ENCODE results near the gene BACE2.

Gene BACE2

DNA sequence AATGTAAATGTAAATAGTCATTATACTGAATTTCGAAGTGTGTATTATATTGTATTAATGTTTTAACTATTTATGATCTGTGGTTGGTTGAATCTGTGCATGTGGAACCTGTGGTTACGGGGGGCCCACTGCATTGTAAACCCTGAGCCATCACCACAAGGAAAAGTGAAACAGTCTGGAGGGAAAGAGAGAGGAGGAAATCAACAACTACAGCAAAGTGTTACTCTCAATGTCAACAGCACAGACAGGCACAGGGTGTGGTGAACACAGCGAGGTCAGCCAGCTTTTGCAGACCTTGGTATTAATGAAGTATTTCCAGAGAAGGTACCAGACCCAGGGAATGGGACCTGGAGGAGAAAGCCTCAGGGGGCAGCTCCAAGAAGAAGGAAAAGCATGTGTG, 37.1 kb upstream of the BACE2 start:
- Histone ChIP-seq H3K36me3 (ENCODE audit: insufficient read depth, low read length) (no peaks in the 10 kb centered on the region), H3K4me2 (ENCODE audit: insufficient read depth, low read length) (no peak overlapping the region), H3K4me1 (ENCODE audit: insufficient read depth, low read length) (peaks cover 5% of the 10 kb centered on the region; the same call in 1 of the 2 replicates), H3K79me2 (ENCODE audit: insufficient read depth, low read length) (no peaks in the 10 kb centered on the region), H2AFZ (ENCODE audit: low read depth, low read length) (no peak overlapping the region), H3K27me3 (ENCODE audit: insufficient read depth, low read length, poor library complexity) (peaks cover 7% of the 10 kb centered on the region), H3K9me3 (ENCODE audit: insufficient read depth, low read length, severe bottlenecking) (peaks cover 2% of the 10 kb centered on the region), H3K4me3 (ENCODE audit: low read depth in 1 of 2, low read length in 2 of 2) (no peak overlapping the region), H3K9ac (ENCODE audit: low read depth, low read length) (no peak overlapping the region), H4K20me1 (ENCODE audit: insufficient read depth, low read length) (no peaks in the 10 kb centered on the region), H3K27ac (ENCODE audit: low read length) (no peak overlapping the region)
- DNase-seq (peak; percentile 23), ATAC-seq (ENCODE audit: insufficient read depth, low read depth) (peak; percentile 91)
- TF ChIP-seq CTCF (IDR thresholded peaks at IDR 0.05; ENCODE audit: borderline replicate concordance, extremely low read depth, low read length, poor library complexity, severe bottlenecking) (no peak), EZH2 (IDR thresholded peaks at IDR 0.05; ENCODE audit: borderline replicate concordance, low read depth, low read length, severe bottlenecking) (no peak)

DNA sequence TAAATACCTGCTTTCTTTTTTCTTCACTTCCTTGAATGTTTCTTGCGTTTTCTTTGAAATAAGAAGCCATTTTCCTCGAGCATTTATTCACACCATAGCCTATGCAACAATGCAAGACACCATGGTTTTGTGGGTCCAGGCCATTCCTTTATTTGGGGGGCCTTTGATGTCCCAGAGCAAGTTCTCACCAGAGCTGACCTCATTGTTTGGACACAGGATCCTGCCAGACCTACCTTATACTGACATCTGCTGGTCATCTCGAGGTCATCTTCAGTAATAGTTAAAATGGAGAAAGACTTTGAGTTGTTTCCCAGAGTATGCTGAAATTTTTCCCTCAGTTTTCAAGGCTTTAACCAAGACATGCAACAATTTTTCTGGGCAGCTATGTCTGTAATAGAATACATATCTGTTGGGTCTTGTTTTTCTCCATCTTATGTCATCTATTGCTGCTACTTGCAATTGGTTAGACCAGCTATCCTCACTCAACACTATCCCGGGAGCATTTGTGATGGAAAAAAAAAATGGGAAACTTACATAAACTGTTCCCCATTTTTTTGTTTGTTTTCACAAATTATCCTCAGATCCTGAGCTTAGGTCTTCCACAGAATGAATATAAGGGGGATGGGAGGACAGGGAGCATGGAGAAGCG, 34.0 kb upstream of the BACE2 start:
- Histone ChIP-seq H4K20me1 (ENCODE audit: insufficient read depth, low read length) (no peaks in the 10 kb centered on the region), H2AFZ (ENCODE audit: low read depth, low read length) (no peak overlapping the region), H3K4me1 (ENCODE audit: insufficient read depth, low read length) (peaks cover 5% of the 10 kb centered on the region; the same call in 1 of the 2 replicates), H3K27ac (ENCODE audit: low read length) (no peak overlapping the region), H3K36me3 (ENCODE audit: insufficient read depth, low read length) (no peaks in the 10 kb centered on the region), H3K4me3 (ENCODE audit: low read depth in 1 of 2, low read length in 2 of 2) (no peak overlapping the region), H3K4me2 (ENCODE audit: insufficient read depth, low read length) (no peak overlapping the region), H3K79me2 (ENCODE audit: insufficient read depth, low read length) (no peaks in the 10 kb centered on the region), H3K9ac (ENCODE audit: low read depth, low read length) (no peak overlapping the region), H3K9me3 (ENCODE audit: insufficient read depth, low read length, severe bottlenecking) (peaks cover 1% of the 10 kb centered on the region), H3K27me3 (ENCODE audit: insufficient read depth, low read length, poor library complexity) (peaks cover 2% of the 10 kb centered on the region)
- no peak for DNase-seq
- no peak for TF ChIP-seq EZH2 (IDR thresholded peaks at IDR 0.05; ENCODE audit: borderline replicate concordance, low read depth, low read length, severe bottlenecking)
- peak; percentile 54 for TF ChIP-seq CTCF (IDR thresholded peaks at IDR 0.05; ENCODE audit: borderline replicate concordance, extremely low read depth, low read length, poor library complexity, severe bottlenecking)
- no peak for ATAC-seq (ENCODE audit: insufficient read depth, low read depth)

- Histone ChIP-seq H3K9ac (ENCODE audit: low read depth, low read length) (no peak overlapping the region), H3K36me3 (ENCODE audit: insufficient read depth, low read length) (no peaks in the 10 kb centered on the region), H3K4me1 (ENCODE audit: insufficient read depth, low read length) (peaks cover 5% of the 10 kb centered on the region; the same call in 1 of the 2 replicates), H4K20me1 (ENCODE audit: insufficient read depth, low read length) (no peaks in the 10 kb centered on the region), H3K79me2 (ENCODE audit: insufficient read depth, low read length) (no peaks in the 10 kb centered on the region), H3K4me3 (ENCODE audit: low read depth in 1 of 2, low read length in 2 of 2) (no peak overlapping the region), H3K27me3 (ENCODE audit: insufficient read depth, low read length, poor library complexity) (peaks cover 2% of the 10 kb centered on the region), H3K9me3 (ENCODE audit: insufficient read depth, low read length, severe bottlenecking) (no peaks in the 10 kb centered on the region), H3K27ac (ENCODE audit: low read length) (no peak overlapping the region), H3K4me2 (ENCODE audit: insufficient read depth, low read length) (no peak overlapping the region), H2AFZ (ENCODE audit: low read depth, low read length) (no peak overlapping the region)
- ATAC-seq (ENCODE audit: insufficient read depth, low read depth) (no peak), DNase-seq (no peak)
- TF ChIP-seq CTCF (IDR thresholded peaks at IDR 0.05; ENCODE audit: borderline replicate concordance, extremely low read depth, low read length, poor library complexity, severe bottlenecking): no peak
- no peak for TF ChIP-seq EZH2 (IDR thresholded peaks at IDR 0.05; ENCODE audit: borderline replicate concordance, low read depth, low read length, severe bottlenecking)
These were observed 32.2 kb upstream of the BACE2 start for GRCh38 chr21:41135746-41136145.
